ENCODE data around the gene ATP10A. TPM values are rescaled to one million over a fixed set of nuclear protein-coding genes. Genes with fewer than 3 reads are reported as not detected.

The ATP10A gene
- total RNA-seq, 2 donors from 2014 or later = 2.4 to 5.1 TPM

Small RNA genes lying within 50 kb of the gene (microRNA-seq; reads per million reads assigned to microRNA genes)
- 0 to 0.20 reads per million in 2 donors for gene MIR4715
